GM19023 (cell line): ENCODE results near the gene KCNQ5.
A peak's percentile ranks its signal among the peaks of the same experiment; 100 is the strongest.
"Not testable (repeated sequence)": the region's sequence is repeated elsewhere in the genome, so short reads cannot be mapped to it uniquely, and the experiment has no call there.

ENCODE experiments used
- ATAC-seq: cut with Tn5 transposase; IDR thresholded peaks from one replicate; pipeline ENCODE4 v1.9.1; 2021; ENCODE audit warnings: mild to moderate bottlenecking, moderate library complexity; ENCODE audit not compliant: unreplicated experiment

The KCNQ5 gene

GRCh38 chr6:73227606-73228255, 605.9 kb downstream of the KCNQ5 start:
- no peak for ATAC-seq

- ATAC-seq, result peak; percentile 56
These were observed 610.1 kb downstream of the KCNQ5 start for GRCh38 chr6:73231986-73232391.

- no peak for ATAC-seq
These were observed 611.2 kb downstream of the KCNQ5 start for GRCh38 chr6:73233048-73233447.

GRCh38 chr6:73233971-73234370, 612.1 kb downstream of the KCNQ5 start:
- not testable (repeated sequence) for ATAC-seq

- no peak for ATAC-seq
These were observed 612.9 kb downstream of the KCNQ5 start for GRCh38 chr6:73234733-73235132.

GRCh38 chr6:73236144-73236750, 614.4 kb downstream of the KCNQ5 start:
- ATAC-seq, result no peak

GRCh38 chr6:73240730-73241129, 618.9 kb downstream of the KCNQ5 start:
- no peak for ATAC-seq

GRCh38 chr6:73242001-73242400, 620.1 kb downstream of the KCNQ5 start:
- no peak for ATAC-seq
